K562 (cell line): ENCODE measurements around the gene NUP43. TPM values are rescaled to one million over a fixed set of nuclear protein-coding genes. Genes with fewer than 3 reads are reported as not detected.
A peak's percentile ranks its signal among the peaks of the same experiment; 100 is the strongest.

Experiments
- CREBBP ChIP-seq: IDR thresholded peaks from one replicate; pipeline ENCODE4 v1.6.1; 2012; ENCODE audit warnings: low read depth, mild to moderate bottlenecking, control low read depth, inconsistent platforms, low read length
- DACH1 ChIP-seq: fragments of 450-650 bp; IDR thresholded peaks from 2 replicates; pipeline ENCODE4 v1.6.1; 2018; ENCODE audit not compliant: partially characterized antibody
- E2F3 ChIP-seq: fragments of 250-450 bp; sonication (Bioruptor Pico); IDR thresholded peaks from 2 replicates; pipeline ENCODE4 v1.4.0; 2020; ENCODE audit warnings: mild to moderate bottlenecking
- HDGF ChIP-seq: fragments of 450-650 bp; IDR thresholded peaks from 2 replicates; pipeline ENCODE4 v1.6.1; 2016
- KDM2B ChIP-seq: fragments of 250-450 bp; sonication (Bioruptor Pico); IDR thresholded peaks from 2 replicates; pipeline ENCODE4 v1.8.0; 2021; ENCODE audit warnings: mild to moderate bottlenecking, moderate library complexity
- MAFK ChIP-seq: IDR thresholded peaks from 2 replicates; pipeline ENCODE4 v1.6.1; 2011; ENCODE audit warnings: low read length, improper control_type of control experiment
- NBN ChIP-seq: fragments of 450-650 bp; IDR thresholded peaks from 2 replicates; pipeline ENCODE4 v1.6.1; 2016; ENCODE audit warnings: low read depth, mild to moderate bottlenecking
- XRCC3 ChIP-seq: fragments of 450-650 bp; IDR thresholded peaks from 2 replicates; pipeline ENCODE4 v1.6.1; 2017; ENCODE audit warnings: mild to moderate bottlenecking, moderate library complexity
- ZFP91 ChIP-seq: sonication (generic); formaldehyde crosslinking; IDR thresholded peaks from 2 replicates; pipeline ENCODE4 v1.8.0; 2022; ENCODE audit warnings: mild to moderate bottlenecking, missing genetic modification reagents
- ZNF277 ChIP-seq: fragments of 250-450 bp; sonication (Bioruptor Pico); IDR thresholded peaks from 2 replicates; pipeline ENCODE4 v1.8.0; 2022; ENCODE audit warnings: inconsistent platforms, mild to moderate bottlenecking, moderate library complexity, borderline replicate concordance
- ZNF384 ChIP-seq: IDR thresholded peaks from 2 replicates; pipeline ENCODE4 v1.6.1; 2012; ENCODE audit warnings: low read depth, low read length, improper control_type of control experiment
- ZNF445 ChIP-seq: fragments of 250-450 bp; sonication (Bioruptor Pico); IDR thresholded peaks from 2 replicates; pipeline ENCODE4 v1.4.0; 2020; ENCODE audit warnings: low read depth, mild to moderate bottlenecking, moderate library complexity
- ZNF57 ChIP-seq: fragments of 450-650 bp; formaldehyde crosslinking; IDR thresholded peaks from 2 replicates; pipeline ENCODE4 v1.4.0; 2020; ENCODE audit warnings: mild to moderate bottlenecking, moderate library complexity
- ZNF584 ChIP-seq: fragments of 200-800 bp; sonication (Bioruptor generic); IDR thresholded peaks from 2 replicates; pipeline ENCODE4 v1.6.1; 2016; ENCODE audit warnings: low read depth, mild to moderate bottlenecking, missing genetic modification characterization, missing compliant biosample characterization
- polyA plus RNA-seq, 8 experiments: library from polyadenylated mRNA; depleted of rRNA in 4 of 8; stranded (reverse) in 5 of 8; unstranded in 3 of 8; fragments of >200 nt; fragmentation: Nextera tagmentation in 2 of 8; fragmentation: Illumina TruSeq in 1 of 8; extraction: Ambion mirVana in 2 of 8; extraction: Trizol in 1 of 8; gene quantifications; 2 replicates each; pipeline versions ENCODE4 v1.2.1 to v1.2.3, GENCODE V29; 2011 to 2014; ENCODE audit warnings: inconsistent platforms in 1 of 8, missing spikeins in 1 of 8
- total RNA-seq, 7 experiments: library from RNA; depleted of rRNA in 6 of 7; stranded (reverse); fragments of >200 nt in 6 of 7; fragmentation: Illumina TruSeq in 2 of 7; extraction: Trizol in 2 of 7; gene quantifications; 2 replicates each; pipeline versions ENCODE4 v1.2.1 to v1.2.3, GENCODE V29; 2011 to 2021; ENCODE audit warnings: low replicate concordance in 1 of 7
- TF ChIP-seq, protein P1 (sequence below): fragments of 250-450 bp; sonication (Bioruptor Pico); IDR thresholded peaks from 2 replicates; pipeline ENCODE4 v1.8.0; 2021; ENCODE audit warnings: borderline replicate concordance, mild to moderate bottlenecking, moderate library complexity; ENCODE audit not compliant: poor library complexity, severe bottlenecking
- TF ChIP-seq, protein P2 (sequence below): IDR thresholded peaks from 3 replicates; pipeline ENCODE4 v1.6.1; 2011; ENCODE audit warnings: borderline replicate concordance, mild to moderate bottlenecking, moderate library complexity; ENCODE audit not compliant: insufficient read length; ENCODE audit errors: extremely low read depth
- TF ChIP-seq, protein P3 (sequence below): fragments of 200-800 bp; sonication (Bioruptor generic); IDR thresholded peaks from 2 replicates; pipeline ENCODE4 v1.6.1; 2017; ENCODE audit warnings: missing genetic modification characterization, missing compliant biosample characterization

The NUP43 gene
- total and polyA plus RNA-seq, 9 of the 15 experiments (the other 6 are each of a cell fraction or from before 2014, with no cell fraction given): 28.9 to 136 (median 67.4) TPM

- TF ChIP-seq ZFP91: no peak
- no peak for TF ChIP-seq XRCC3
- TF ChIP-seq E2F3: 0 out of 2 replicates have a peak, but pooled peaks have one; percentile 76
- peak; percentile 74; the same call in 1 of the 2 replicates for TF ChIP-seq ZNF584 (CRISPR knock-in tag)
- no peak for TF ChIP-seq ZNF445 (CRISPR knock-in tag)
- TF ChIP-seq, protein P1, sequence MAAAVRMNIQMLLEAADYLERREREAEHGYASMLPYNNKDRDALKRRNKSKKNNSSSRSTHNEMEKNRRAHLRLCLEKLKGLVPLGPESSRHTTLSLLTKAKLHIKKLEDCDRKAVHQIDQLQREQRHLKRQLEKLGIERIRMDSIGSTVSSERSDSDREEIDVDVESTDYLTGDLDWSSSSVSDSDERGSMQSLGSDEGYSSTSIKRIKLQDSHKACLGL (CRISPR knock-in tag): no peak
- TF ChIP-seq DACH1: peak; percentile 27
- TF ChIP-seq NBN: peak; percentile 98
- TF ChIP-seq CREBBP: no peak
- 0 out of 2 replicates have a peak, but pooled peaks have one; percentile 49 for TF ChIP-seq ZNF57
- TF ChIP-seq, protein P2, sequence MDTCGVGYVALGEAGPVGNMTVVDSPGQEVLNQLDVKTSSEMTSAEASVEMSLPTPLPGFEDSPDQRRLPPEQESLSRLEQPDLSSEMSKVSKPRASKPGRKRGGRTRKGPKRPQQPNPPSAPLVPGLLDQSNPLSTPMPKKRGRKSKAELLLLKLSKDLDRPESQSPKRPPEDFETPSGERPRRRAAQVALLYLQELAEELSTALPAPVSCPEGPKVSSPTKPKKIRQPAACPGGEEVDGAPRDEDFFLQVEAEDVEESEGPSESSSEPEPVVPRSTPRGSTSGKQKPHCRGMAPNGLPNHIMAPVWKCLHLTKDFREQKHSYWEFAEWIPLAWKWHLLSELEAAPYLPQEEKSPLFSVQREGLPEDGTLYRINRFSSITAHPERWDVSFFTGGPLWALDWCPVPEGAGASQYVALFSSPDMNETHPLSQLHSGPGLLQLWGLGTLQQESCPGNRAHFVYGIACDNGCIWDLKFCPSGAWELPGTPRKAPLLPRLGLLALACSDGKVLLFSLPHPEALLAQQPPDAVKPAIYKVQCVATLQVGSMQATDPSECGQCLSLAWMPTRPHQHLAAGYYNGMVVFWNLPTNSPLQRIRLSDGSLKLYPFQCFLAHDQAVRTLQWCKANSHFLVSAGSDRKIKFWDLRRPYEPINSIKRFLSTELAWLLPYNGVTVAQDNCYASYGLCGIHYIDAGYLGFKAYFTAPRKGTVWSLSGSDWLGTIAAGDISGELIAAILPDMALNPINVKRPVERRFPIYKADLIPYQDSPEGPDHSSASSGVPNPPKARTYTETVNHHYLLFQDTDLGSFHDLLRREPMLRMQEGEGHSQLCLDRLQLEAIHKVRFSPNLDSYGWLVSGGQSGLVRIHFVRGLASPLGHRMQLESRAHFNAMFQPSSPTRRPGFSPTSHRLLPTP: no peak
- TF ChIP-seq ZNF277 (CRISPR knock-in tag): no peak
- no peak for TF ChIP-seq KDM2B (CRISPR knock-in tag)
- TF ChIP-seq ZNF384: peak; percentile 15; the same call in 1 of the 2 replicates
- TF ChIP-seq, protein P3, sequence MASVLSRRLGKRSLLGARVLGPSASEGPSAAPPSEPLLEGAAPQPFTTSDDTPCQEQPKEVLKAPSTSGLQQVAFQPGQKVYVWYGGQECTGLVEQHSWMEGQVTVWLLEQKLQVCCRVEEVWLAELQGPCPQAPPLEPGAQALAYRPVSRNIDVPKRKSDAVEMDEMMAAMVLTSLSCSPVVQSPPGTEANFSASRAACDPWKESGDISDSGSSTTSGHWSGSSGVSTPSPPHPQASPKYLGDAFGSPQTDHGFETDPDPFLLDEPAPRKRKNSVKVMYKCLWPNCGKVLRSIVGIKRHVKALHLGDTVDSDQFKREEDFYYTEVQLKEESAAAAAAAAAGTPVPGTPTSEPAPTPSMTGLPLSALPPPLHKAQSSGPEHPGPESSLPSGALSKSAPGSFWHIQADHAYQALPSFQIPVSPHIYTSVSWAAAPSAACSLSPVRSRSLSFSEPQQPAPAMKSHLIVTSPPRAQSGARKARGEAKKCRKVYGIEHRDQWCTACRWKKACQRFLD (CRISPR knock-in tag): peak; percentile 96
- no peak for TF ChIP-seq MAFK
- TF ChIP-seq HDGF: peak; percentile 97
Observed at GRCh38 chr6:149728499-149729234, 17.7 kb downstream of the NUP43 start (continued).
